ENCODE measurements around the gene OR4A5.
"Not testable (repeated sequence)": the region's sequence is repeated elsewhere in the genome, so short reads cannot be mapped to it uniquely, and the experiment has no call there.

OR4A5 gene, protein sequence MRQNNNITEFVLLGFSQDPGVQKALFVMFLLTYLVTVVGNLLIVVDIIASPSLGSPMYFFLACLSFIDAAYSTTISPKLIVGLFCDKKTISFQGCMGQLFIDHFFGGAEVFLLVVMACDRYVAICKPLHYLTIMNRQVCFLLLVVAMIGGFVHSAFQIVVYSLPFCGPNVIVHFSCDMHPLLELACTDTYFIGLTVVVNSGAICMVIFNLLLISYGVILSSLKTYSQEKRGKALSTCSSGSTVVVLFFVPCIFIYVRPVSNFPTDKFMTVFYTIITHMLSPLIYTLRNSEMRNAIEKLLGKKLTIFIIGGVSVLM

DNA sequence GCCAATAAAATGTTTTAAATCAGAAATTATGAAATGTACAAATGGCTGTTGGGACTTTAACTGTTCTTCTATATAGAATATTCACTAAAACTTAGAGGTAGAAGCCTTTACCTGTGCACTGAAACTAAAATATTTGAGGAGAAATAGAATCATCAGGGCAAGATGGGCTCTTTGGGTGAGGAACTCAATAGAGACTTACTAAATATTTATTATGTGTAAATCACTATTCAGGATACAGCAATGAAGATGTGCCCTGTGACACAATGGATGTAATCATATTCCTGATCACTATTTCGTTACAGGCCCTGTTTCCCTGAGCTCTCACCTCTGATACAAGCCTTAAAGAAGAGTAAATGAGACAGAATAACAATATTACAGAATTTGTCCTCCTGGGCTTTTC, at the start of gene OR4A5:
Gene OR4A5 (plus strand): TSS at position 301 of the 400 bp plus-strand sequence. CDS start 53 bp downstream, at position 354.
- not testable (repeated sequence) for H3K4me3 ChIP-seq (replicated peaks in 1 of 2; ENCODE audit: low read depth in 2 of 2, low read length in 2 of 2); DNase-seq (ENCODE audit: low read depth in 2 of 2)

DNA sequence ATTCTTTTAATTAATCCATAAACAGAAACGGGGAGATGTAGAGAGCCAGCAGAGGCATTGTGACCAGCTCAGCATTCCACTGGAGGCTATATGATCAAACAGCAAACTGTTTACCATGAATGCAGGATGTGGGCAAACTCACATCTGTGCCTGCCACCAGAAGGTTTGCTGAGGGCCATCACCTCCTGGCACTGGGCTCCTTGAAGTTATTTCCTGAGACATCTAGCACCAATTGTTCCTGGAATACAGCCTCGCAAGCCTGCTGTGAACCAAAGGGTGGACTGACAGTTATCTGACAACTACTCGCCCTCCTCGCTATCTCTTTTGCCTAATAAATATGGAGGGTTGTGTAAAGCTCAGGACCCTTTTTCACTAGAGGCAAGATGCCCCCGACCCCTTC, 13.5 kb downstream of the OR4A5 start:
- DNase-seq (ENCODE audit: low read depth in 2 of 2); H3K4me3 ChIP-seq (replicated peaks in 1 of 2; ENCODE audit: low read depth in 2 of 2, low read length in 2 of 2): not testable (repeated sequence)

All from cardiac fibroblast (primary cell).